NB4 (cell line): ENCODE results near the gene GPR89B.

Source experiments
- CTCF ChIP-seq: IDR thresholded peaks from one replicate; pipeline ENCODE4 v1.5.1; 2012; ENCODE audit warnings: low read depth, low read length
- MAX ChIP-seq: IDR thresholded peaks from 2 replicates; pipeline ENCODE4 v1.6.1; 2011; ENCODE audit warnings: low read depth, low read length
- POLR2A ChIP-seq: IDR thresholded peaks from 2 replicates; pipeline ENCODE4 v1.6.1; 2011; ENCODE audit warnings: mild to moderate bottlenecking; ENCODE audit not compliant: insufficient read length; ENCODE audit errors: extremely low read depth

GRCh38 chr1:147919896-147920295, 8.3 kb upstream of the GPR89B start:
- TF ChIP-seq CTCF (no peak), MAX (no peak), POLR2A (no peak)
